ENCODE data around the gene PRRG4. TPM values are rescaled to one million over a fixed set of nuclear protein-coding genes. Genes with fewer than 3 reads are reported as not detected.
"Not testable (repeated sequence)": the region's sequence is repeated elsewhere in the genome, so short reads cannot be mapped to it uniquely, and the experiment has no call there.

The PRRG4 gene
- total RNA-seq, 1 donor from 2014 or later = 0.33 TPM

GRCh38 chr11:32852207-32852606, 22.5 kb downstream of the PRRG4 start:
- TF ChIP-seq, protein P1, sequence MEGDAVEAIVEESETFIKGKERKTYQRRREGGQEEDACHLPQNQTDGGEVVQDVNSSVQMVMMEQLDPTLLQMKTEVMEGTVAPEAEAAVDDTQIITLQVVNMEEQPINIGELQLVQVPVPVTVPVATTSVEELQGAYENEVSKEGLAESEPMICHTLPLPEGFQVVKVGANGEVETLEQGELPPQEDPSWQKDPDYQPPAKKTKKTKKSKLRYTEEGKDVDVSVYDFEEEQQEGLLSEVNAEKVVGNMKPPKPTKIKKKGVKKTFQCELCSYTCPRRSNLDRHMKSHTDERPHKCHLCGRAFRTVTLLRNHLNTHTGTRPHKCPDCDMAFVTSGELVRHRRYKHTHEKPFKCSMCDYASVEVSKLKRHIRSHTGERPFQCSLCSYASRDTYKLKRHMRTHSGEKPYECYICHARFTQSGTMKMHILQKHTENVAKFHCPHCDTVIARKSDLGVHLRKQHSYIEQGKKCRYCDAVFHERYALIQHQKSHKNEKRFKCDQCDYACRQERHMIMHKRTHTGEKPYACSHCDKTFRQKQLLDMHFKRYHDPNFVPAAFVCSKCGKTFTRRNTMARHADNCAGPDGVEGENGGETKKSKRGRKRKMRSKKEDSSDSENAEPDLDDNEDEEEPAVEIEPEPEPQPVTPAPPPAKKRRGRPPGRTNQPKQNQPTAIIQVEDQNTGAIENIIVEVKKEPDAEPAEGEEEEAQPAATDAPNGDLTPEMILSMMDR (IDR thresholded peaks at IDR 0.05; ENCODE audit: borderline replicate concordance) = no peak
- intact Hi-C loops (cut with micrococcal nuclease) = no loop called here
- peaks cover 4% of the 10 kb centered on the region for H3K27me3 ChIP-seq (ENCODE audit: low read depth)

DNA sequence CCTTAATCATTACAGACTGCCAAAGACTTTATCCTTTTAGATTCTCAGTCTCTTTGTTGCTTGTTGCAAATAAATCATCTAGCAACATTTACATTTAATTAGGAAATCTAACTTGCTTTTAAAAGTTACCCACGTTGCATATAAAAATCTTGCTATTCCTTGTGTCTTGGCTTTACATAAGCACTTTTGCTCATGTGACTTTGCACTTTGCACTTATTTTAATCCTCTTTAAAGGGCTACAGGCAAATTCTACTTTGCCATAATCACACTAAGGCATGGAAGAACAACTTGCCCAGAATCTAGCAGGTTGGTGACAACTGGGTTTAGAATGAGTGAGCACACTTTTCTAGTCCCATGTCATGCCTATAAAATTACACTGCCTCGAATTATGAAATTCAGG, 25.9 kb downstream of the PRRG4 start:
- DNase-seq = no peak
- H3K27me3 ChIP-seq (ENCODE audit: low read depth) = peaks cover 18% of the 10 kb centered on the region
- H3K9me3 ChIP-seq (replicated peaks) = no peaks in the 10 kb centered on the region
- no peaks in the 10 kb centered on the region for H3K36me3 ChIP-seq
- TF ChIP-seq, protein P1 (IDR thresholded peaks at IDR 0.05; ENCODE audit: borderline replicate concordance) = no peak
- H3K27ac ChIP-seq (replicated peaks) = no peak overlapping the region
- H3K4me1 ChIP-seq = no peaks in the 10 kb centered on the region
- intact Hi-C loops (cut with micrococcal nuclease) = no loop called here
- H3K4me3 ChIP-seq = no peak overlapping the region

More at GRCh38 chr11:32852207-32852606, 22.5 kb downstream of the PRRG4 start:
- Histone ChIP-seq H3K9me3 (replicated peaks) (peaks cover 3% of the 10 kb centered on the region), H3K4me1 (no peaks in the 10 kb centered on the region), H3K36me3 (no peaks in the 10 kb centered on the region), H3K4me3 (no peak overlapping the region), H3K27ac (replicated peaks) (no peak overlapping the region)
- DNase-seq = no peak

DNA sequence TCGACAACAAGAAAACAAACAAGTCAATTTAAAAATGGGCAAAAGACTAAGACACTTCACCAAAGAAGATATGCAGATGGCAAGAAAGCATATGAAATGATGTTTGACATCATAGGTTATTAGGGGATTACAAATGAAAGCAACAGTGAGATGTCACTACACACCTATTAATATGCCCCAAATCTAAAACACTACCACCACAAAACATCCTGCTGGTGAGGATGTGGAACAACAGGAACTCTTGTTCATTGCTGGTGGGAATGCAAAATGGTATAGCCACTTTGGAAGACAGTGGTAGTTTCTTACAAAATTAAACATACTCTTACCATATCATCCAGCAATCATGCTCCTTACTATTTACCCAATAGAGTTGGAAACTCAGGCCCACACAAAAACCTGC, 29.0 kb downstream of the PRRG4 start:
- TF ChIP-seq, protein P1 (IDR thresholded peaks at IDR 0.05; ENCODE audit: borderline replicate concordance) = no peak
- intact Hi-C loops (cut with micrococcal nuclease) = no loop called here

DNA sequence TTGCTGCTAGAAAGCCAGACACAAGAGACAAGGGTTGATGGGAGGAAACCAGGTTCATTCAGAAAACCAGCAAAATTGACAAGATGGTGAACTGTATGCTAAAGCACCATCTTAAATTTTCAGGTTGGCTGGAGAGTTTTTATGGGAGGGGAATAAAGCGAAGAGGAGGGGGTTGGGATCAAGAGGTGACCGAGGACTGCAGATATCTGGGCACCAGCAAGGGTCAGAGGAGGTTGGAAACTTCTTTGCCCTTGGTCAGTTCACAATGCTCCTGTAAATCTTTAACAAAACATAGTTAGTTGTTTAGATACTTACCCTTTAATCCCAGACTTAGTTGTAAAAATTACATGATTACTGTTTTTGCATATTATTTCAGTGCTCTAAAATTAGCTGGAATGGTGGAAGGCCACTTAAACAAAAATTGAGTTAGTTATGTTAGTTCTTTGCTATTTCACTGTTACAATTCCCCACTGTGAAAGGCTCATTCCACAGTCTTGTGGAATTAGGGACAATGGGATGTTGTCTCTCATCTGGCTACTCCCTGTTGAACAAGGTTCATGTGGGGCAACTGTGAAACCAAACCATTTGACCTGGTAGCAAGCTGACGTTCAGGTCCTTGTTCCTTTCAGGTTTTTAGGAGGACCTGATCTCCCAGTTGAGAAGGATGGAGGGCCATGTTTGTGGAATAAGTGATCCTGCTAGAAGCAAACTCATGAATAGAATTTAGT, 32.3 kb downstream of the PRRG4 start:
- intact Hi-C loops (cut with micrococcal nuclease) = no loop called here

More for the DNA sequence above, 29.0 kb downstream of the PRRG4 start:
- Histone ChIP-seq H3K4me3 (no peak overlapping the region), H3K27me3 (ENCODE audit: low read depth) (peaks cover 29% of the 10 kb centered on the region), H3K9me3 (replicated peaks) (no peaks in the 10 kb centered on the region), H3K36me3 (no peaks in the 10 kb centered on the region), H3K4me1 (no peaks in the 10 kb centered on the region), H3K27ac (replicated peaks) (no peak overlapping the region)
- no peak for DNase-seq

DNA sequence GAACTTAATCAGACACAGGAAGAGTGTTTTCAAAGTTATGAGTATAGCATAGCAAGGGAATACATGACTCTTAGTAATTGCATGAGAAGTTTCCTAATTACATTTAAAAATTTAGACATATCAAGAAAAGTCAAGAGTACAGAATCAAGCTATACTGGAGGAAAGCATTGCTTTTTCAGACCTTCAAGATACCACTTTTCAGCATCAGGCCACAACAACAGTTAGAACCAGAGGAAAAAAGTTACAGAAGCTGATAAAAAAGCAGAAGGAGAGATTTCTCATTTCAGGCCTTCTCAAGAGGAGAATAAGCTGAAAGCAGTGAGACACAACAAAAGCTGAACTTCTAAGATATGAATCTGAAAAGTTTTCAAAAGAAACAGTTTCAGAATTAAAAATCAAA, 34.8 kb downstream of the PRRG4 start:
- Histone ChIP-seq H3K27me3 (ENCODE audit: low read depth) (peaks cover 21% of the 10 kb centered on the region), H3K4me1 (no peaks in the 10 kb centered on the region), H3K4me3 (no peak overlapping the region), H3K27ac (replicated peaks) (no peak overlapping the region), H3K36me3 (no peaks in the 10 kb centered on the region), H3K9me3 (replicated peaks) (peaks cover 8% of the 10 kb centered on the region)
- TF ChIP-seq, protein P1 (IDR thresholded peaks at IDR 0.05; ENCODE audit: borderline replicate concordance) = no peak
- intact Hi-C loops (cut with micrococcal nuclease) = no loop called here
- DNase-seq = no peak

More for the DNA sequence above, 32.3 kb downstream of the PRRG4 start:
- TF ChIP-seq, protein P1 (IDR thresholded peaks at IDR 0.05; ENCODE audit: borderline replicate concordance) = no peak
- Histone ChIP-seq H3K27me3 (ENCODE audit: low read depth) (peaks cover 26% of the 10 kb centered on the region), H3K4me1 (no peaks in the 10 kb centered on the region), H3K36me3 (no peaks in the 10 kb centered on the region), H3K9me3 (replicated peaks) (no peaks in the 10 kb centered on the region), H3K4me3 (no peak overlapping the region), H3K27ac (replicated peaks) (no peak overlapping the region)
- DNase-seq = no peak

- intact Hi-C loops (cut with micrococcal nuclease); DNase-seq: not testable (repeated sequence)
These were observed 39.0 kb downstream of the PRRG4 start for GRCh38 chr11:32868752-32869151.

More at GRCh38 chr11:32868752-32869151, 39.0 kb downstream of the PRRG4 start:
- not testable (repeated sequence) for H3K4me1 ChIP-seq; H3K9me3 ChIP-seq (replicated peaks); H3K36me3 ChIP-seq; H3K27ac ChIP-seq (replicated peaks); H3K4me3 ChIP-seq
- H3K27me3 ChIP-seq (ENCODE audit: low read depth) = peaks cover 12% of the 10 kb centered on the region
